ENCODE measurements around the gene USP6NL.

Gene USP6NL

GRCh38 chr10:11527068-11527467, 84.4 kb downstream of the USP6NL start:
- Mint-ChIP-seq H3K4me3 (peak overlapping the region in 1 of 2 donors; percentile 66), H3K9me3 (no peaks in the 10 kb centered on the region), H3K36me3 (ENCODE audit: insufficient read depth) (no peaks in the 10 kb centered on the region), H3K27me3 (peaks cover 4 to 8% of the 10 kb centered on the region in 2 donors), H3K4me1 (ENCODE audit: low read depth in 2 of 2) (peaks cover 3 to 8% of the 10 kb centered on the region in 2 donors), H3K27ac (peak overlapping the region in 1 of 2 donors; percentile 5)
- no peak for DNase-seq
- ATAC-seq (replicated peaks), result no peak

GRCh38 chr10:11525503-11525902, 85.9 kb downstream of the USP6NL start:
- ATAC-seq (replicated peaks), result no peak
- no peaks in the 10 kb centered on the region for H3K9me3 Mint-ChIP-seq
- H3K4me1 Mint-ChIP-seq (ENCODE audit: low read depth in 2 of 2), result peaks cover 3 to 8% of the 10 kb centered on the region in 2 donors
- H3K27ac Mint-ChIP-seq, result no peak overlapping the region
- no peak overlapping the region for H3K4me3 Mint-ChIP-seq
- no peaks in the 10 kb centered on the region for H3K36me3 Mint-ChIP-seq (ENCODE audit: insufficient read depth)
- DNase-seq, result no peak
- H3K27me3 Mint-ChIP-seq, result peaks cover 4 to 9% of the 10 kb centered on the region in 2 donors

- Mint-ChIP-seq H3K4me1 (ENCODE audit: low read depth in 2 of 2) (peaks cover 0 to 5% of the 10 kb centered on the region in 2 donors), H3K9me3 (no peaks in the 10 kb centered on the region), H3K36me3 (ENCODE audit: insufficient read depth) (no peaks in the 10 kb centered on the region), H3K27me3 (peaks cover 4 to 8% of the 10 kb centered on the region in 2 donors), H3K4me3 (no peak overlapping the region), H3K27ac (no peak overlapping the region)
- no peak for ATAC-seq (replicated peaks)
- DNase-seq, result no peak
These were observed 88.6 kb downstream of the USP6NL start for GRCh38 chr10:11522821-11523245.

- H3K27me3 Mint-ChIP-seq, result peaks cover 8 to 14% of the 10 kb centered on the region in 2 donors
- DNase-seq (no peak), ATAC-seq (replicated peaks) (no peak)
- H3K36me3 Mint-ChIP-seq (ENCODE audit: insufficient read depth), result no peaks in the 10 kb centered on the region
- peaks cover 0 to 1% of the 10 kb centered on the region in 2 donors for H3K4me1 Mint-ChIP-seq (ENCODE audit: low read depth in 2 of 2)
- H3K9me3 Mint-ChIP-seq, result no peaks in the 10 kb centered on the region
- no peak overlapping the region for H3K4me3 Mint-ChIP-seq
- H3K27ac Mint-ChIP-seq, result no peak overlapping the region
These were observed 89.6 kb downstream of the USP6NL start for GRCh38 chr10:11521860-11522259.

- Mint-ChIP-seq H3K4me3 (no peak overlapping the region), H3K4me1 (ENCODE audit: low read depth in 2 of 2) (no peaks in the 10 kb centered on the region), H3K9me3 (no peaks in the 10 kb centered on the region), H3K27ac (no peak overlapping the region), H3K36me3 (ENCODE audit: insufficient read depth) (no peaks in the 10 kb centered on the region), H3K27me3 (peaks cover 8 to 15% of the 10 kb centered on the region in 2 donors)
- DNase-seq (no peak), ATAC-seq (replicated peaks) (no peak)
These were observed 90.6 kb downstream of the USP6NL start for GRCh38 chr10:11520892-11521291.

GRCh38 chr10:11517150-11517549, 94.3 kb downstream of the USP6NL start:
- Mint-ChIP-seq H3K9me3 (no peaks in the 10 kb centered on the region), H3K36me3 (ENCODE audit: insufficient read depth) (no peaks in the 10 kb centered on the region), H3K4me3 (no peak overlapping the region), H3K27me3 (peaks cover 8 to 15% of the 10 kb centered on the region in 2 donors), H3K4me1 (ENCODE audit: low read depth in 2 of 2) (no peaks in the 10 kb centered on the region), H3K27ac (no peak overlapping the region)
- no peak for ATAC-seq (replicated peaks)
- DNase-seq, result no peak

- Mint-ChIP-seq H3K4me1 (ENCODE audit: low read depth in 2 of 2) (no peaks in the 10 kb centered on the region), H3K36me3 (ENCODE audit: insufficient read depth) (no peaks in the 10 kb centered on the region), H3K27me3 (peaks cover 8 to 15% of the 10 kb centered on the region in 2 donors), H3K9me3 (no peaks in the 10 kb centered on the region), H3K4me3 (no peak overlapping the region), H3K27ac (no peak overlapping the region)
- DNase-seq (no peak), ATAC-seq (replicated peaks) (no peak)
These were observed 95.1 kb downstream of the USP6NL start for GRCh38 chr10:11516431-11516746.

- ATAC-seq (replicated peaks), result peak; percentile 59
- no peak overlapping the region for H3K27ac Mint-ChIP-seq
- DNase-seq, result peak; percentile 28 to 32 (median 29)
- no peaks in the 10 kb centered on the region for H3K36me3 Mint-ChIP-seq (ENCODE audit: insufficient read depth)
- H3K9me3 Mint-ChIP-seq, result no peaks in the 10 kb centered on the region
- no peak overlapping the region for H3K4me3 Mint-ChIP-seq
- H3K4me1 Mint-ChIP-seq (ENCODE audit: low read depth in 2 of 2), result no peaks in the 10 kb centered on the region
- H3K27me3 Mint-ChIP-seq, result peaks cover 8 to 15% of the 10 kb centered on the region in 2 donors
These were observed 95.6 kb downstream of the USP6NL start for GRCh38 chr10:11515596-11516430.

- Mint-ChIP-seq H3K9me3 (no peaks in the 10 kb centered on the region), H3K27me3 (peaks cover 6 to 20% of the 10 kb centered on the region in 2 donors), H3K36me3 (ENCODE audit: insufficient read depth) (no peaks in the 10 kb centered on the region), H3K27ac (no peak overlapping the region), H3K4me3 (no peak overlapping the region), H3K4me1 (ENCODE audit: low read depth in 2 of 2) (no peaks in the 10 kb centered on the region)
- ATAC-seq (replicated peaks) (no peak), DNase-seq (no peak)
These were observed 97.7 kb downstream of the USP6NL start for GRCh38 chr10:11513727-11514126.

- no peak for DNase-seq
- ATAC-seq (replicated peaks), result no peak
- Mint-ChIP-seq H3K4me1 (ENCODE audit: low read depth in 2 of 2) (no peaks in the 10 kb centered on the region), H3K9me3 (no peaks in the 10 kb centered on the region), H3K36me3 (ENCODE audit: insufficient read depth) (no peaks in the 10 kb centered on the region), H3K27me3 (peaks cover 6 to 13% of the 10 kb centered on the region in 2 donors), H3K4me3 (no peak overlapping the region), H3K27ac (no peak overlapping the region)
These were observed 98.9 kb downstream of the USP6NL start for GRCh38 chr10:11512596-11512995.

GRCh38 chr10:11511321-11511720, 100.1 kb downstream of the USP6NL start:
- peaks cover 5 to 6% of the 10 kb centered on the region in 2 donors for H3K27me3 Mint-ChIP-seq
- no peak overlapping the region for H3K4me3 Mint-ChIP-seq
- ATAC-seq (replicated peaks) (no peak), DNase-seq (no peak)
- H3K4me1 Mint-ChIP-seq (ENCODE audit: low read depth in 2 of 2), result no peaks in the 10 kb centered on the region
- H3K9me3 Mint-ChIP-seq, result no peaks in the 10 kb centered on the region
- no peak overlapping the region for H3K27ac Mint-ChIP-seq
- no peaks in the 10 kb centered on the region for H3K36me3 Mint-ChIP-seq (ENCODE audit: insufficient read depth)

GRCh38 chr10:11510736-11511135, 100.7 kb downstream of the USP6NL start:
- peaks cover 5 to 6% of the 10 kb centered on the region in 2 donors for H3K27me3 Mint-ChIP-seq
- DNase-seq (no peak), ATAC-seq (replicated peaks) (no peak)
- no peaks in the 10 kb centered on the region for H3K4me1 Mint-ChIP-seq (ENCODE audit: low read depth in 2 of 2)
- no peaks in the 10 kb centered on the region for H3K9me3 Mint-ChIP-seq
- H3K36me3 Mint-ChIP-seq (ENCODE audit: insufficient read depth), result no peaks in the 10 kb centered on the region
- no peak overlapping the region for H3K4me3 Mint-ChIP-seq
- H3K27ac Mint-ChIP-seq, result no peak overlapping the region

GRCh38 chr10:11510281-11510680, 101.2 kb downstream of the USP6NL start:
- Mint-ChIP-seq H3K27me3 (peaks cover 5 to 6% of the 10 kb centered on the region in 2 donors), H3K27ac (no peak overlapping the region), H3K9me3 (no peaks in the 10 kb centered on the region), H3K36me3 (ENCODE audit: insufficient read depth) (no peaks in the 10 kb centered on the region), H3K4me3 (no peak overlapping the region), H3K4me1 (ENCODE audit: low read depth in 2 of 2) (no peaks in the 10 kb centered on the region)
- ATAC-seq (replicated peaks) (no peak), DNase-seq (no peak)

GRCh38 chr10:11509036-11509435, 102.4 kb downstream of the USP6NL start:
- DNase-seq (no peak), ATAC-seq (replicated peaks) (no peak)
- no peak overlapping the region for H3K4me3 Mint-ChIP-seq
- no peak overlapping the region for H3K27ac Mint-ChIP-seq
- H3K36me3 Mint-ChIP-seq (ENCODE audit: insufficient read depth), result no peaks in the 10 kb centered on the region
- no peaks in the 10 kb centered on the region for H3K4me1 Mint-ChIP-seq (ENCODE audit: low read depth in 2 of 2)
- H3K27me3 Mint-ChIP-seq, result peaks cover 5 to 18% of the 10 kb centered on the region in 2 donors
- H3K9me3 Mint-ChIP-seq, result no peaks in the 10 kb centered on the region
